ENCODE measurements around the gene ACOX3.
"Not testable (repeated sequence)": the region's sequence is repeated elsewhere in the genome, so short reads cannot be mapped to it uniquely, and the experiment has no call there.

The ACOX3 gene

DNA sequence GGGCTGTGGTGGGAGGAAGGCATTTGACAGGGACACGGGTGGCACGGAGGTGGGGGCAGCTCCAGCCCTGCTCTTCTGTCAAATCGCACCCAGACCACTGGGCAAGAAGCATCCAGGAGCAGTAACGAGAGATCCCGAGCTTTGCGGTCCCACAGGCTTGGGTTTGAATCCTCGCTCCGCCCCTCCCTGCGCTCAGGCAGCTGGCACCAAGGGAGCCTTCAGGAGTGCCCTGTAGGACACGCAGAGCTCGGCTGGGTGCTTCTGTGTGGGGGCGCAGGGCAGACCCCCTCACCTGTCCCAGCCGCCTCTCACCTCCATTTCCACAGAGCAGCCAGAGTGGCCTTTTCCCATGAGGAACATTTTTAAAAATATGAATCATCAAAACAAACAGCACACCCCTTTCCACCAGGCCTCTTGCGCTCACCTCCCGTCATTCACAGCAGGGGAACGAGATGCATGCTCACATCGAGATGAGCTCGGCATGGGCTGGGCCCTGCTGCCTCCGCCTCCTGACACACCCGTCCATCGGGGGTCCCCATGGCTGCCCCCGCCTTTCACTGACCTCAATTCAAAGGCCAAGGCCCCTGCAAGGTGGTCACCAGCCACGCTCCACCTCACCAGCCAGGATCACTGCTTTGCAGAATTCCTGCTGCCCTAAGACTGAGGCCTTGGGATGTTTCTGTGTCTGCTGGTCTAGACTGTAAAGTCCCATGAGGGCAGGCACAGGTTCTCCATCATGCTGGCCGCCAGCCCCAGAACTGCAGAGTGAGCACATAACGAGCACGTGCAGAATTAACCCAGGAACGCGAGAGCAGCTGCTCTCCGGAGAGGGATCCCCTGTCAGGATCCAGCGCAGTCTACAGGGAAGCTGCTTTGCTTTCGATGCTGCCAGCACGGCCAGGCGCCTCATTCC lies 52.7 kb downstream of the ACOX3 start:
- DNase-seq (ENCODE audit: low read depth in 2 of 2) = no peak

DNA sequence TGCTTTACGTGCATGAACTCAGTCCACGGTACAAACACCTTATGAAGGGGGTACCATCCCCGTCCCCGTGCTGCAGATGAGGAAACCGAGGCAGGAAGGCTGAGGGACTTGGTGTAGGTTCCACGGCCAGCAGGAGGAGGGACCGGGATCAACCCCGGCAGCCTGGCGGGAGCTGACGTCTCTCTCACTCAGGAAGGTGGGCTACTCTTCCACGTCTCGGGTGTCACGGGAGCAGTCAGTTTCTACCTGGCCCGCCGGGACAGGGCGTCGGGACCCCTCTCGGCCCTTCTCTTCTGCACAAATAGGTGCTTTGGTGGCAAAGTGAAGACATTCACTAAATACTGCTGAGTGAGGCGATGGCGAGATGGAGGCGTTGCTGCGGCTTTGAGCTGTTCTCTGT lies 53.3 kb downstream of the ACOX3 start:
- DNase-seq (ENCODE audit: low read depth in 2 of 2) = no peak

DNA sequence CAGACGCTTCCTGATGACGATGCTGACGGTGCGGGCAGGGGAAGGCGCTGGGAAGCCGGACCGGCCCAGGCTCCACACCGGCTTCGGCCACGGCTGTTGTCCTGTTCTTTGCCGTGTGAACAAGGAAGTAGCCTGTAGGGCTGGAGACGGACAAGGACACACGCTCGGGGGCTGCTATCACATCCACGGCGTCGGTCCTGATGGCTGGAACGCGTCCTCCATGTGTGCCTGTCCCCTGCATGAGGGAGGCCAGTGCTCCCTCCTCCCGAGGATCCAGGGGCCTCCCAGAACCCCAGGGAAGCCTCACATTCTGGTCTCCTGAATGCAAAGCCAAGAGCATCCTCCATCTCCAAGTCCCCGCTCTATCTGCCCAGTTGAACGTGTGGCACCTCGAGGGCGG lies 53.8 kb downstream of the ACOX3 start:
- DNase-seq (ENCODE audit: low read depth in 2 of 2) = no peak

DNA sequence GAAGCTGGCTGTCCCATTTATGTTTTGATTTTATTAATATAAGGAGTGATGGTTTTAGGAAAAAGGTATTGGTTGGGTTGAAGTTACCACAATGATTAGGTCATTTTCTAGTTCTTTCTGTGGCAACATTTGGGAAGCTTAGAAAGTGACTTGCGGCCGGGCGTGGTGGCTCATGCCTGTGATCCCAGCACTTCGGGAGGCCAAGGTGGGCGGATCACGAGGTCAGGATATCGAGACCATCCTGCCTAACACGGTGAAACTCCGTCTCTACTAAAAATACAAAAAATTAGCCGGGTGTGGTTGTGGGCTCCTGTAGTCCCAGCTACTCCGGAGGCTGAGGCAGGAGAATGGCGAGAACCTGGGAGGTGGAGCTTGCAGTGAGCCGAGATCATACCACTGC lies 54.4 kb downstream of the ACOX3 start:
- DNase-seq (ENCODE audit: low read depth in 2 of 2) = not testable (repeated sequence)

DNA sequence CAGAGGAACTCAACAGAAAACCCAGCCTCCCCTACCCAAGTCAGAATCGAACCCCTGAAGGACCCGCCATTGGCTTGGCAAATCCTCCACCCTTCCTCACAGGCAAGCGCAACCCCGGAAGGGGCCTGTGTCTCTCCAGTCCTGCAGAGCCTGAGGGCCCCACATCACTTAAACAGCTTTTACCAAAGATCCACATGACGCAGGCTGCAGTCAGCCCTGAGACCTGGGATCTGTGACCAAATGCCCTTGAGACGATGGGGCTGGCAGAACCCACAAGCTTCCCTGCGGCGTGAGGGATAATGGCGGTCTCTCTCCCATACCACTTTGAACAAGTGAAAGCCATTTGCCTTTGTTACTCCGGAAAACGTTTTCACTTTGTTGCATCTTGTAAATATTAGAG lies 54.9 kb downstream of the ACOX3 start:
- no peak for DNase-seq (ENCODE audit: low read depth in 2 of 2)

DNA sequence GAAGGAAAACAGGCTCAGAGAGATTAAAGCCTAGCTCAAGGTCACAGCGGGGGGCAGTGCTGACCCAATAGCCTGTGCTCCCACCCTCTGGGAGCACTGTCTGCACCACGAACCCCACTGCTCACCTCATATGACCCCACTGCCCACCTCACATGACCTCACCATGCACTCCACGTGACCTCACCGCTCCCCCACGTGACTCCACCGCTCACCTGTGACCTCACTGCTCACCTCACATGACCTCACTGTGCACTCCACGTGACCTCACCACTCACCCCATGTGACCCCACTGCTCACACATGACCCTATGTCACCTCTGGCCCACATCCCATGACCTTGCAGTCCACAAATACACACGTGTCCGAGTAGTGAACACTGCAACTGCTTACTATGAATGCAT lies 55.4 kb downstream of the ACOX3 start:
- no peak for DNase-seq (ENCODE audit: low read depth in 2 of 2)

DNA sequence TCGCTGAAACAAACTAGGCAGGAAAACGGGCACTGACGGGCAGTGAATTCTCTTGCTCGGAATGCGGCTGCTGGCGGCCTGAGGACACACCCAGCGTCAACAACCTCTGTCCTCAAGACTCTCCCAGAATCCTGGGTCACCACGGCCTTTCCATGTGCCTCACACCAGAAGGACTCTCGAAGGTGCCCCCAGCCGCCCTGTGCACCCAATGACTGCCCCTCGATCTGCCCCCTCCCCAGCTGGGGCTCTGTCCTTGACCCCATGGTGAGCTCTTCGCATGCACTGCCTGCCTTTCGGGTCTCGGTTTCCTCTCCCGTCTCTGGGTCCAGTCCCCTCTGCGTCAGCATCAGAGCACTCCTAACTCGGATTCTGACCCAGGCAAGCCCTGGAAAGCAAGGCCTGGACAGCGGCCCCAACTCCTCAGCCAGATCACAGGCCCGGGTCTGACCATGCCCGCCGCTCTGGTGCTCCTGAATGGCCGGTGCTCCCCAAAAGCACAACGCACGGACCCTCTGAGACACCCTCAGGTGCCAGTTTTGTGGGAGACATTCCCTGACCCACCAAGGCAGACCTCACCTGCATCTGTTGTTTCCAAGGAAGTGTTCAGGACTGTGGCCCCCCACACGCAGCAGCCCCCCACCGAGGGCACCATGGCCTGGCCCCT lies 56.0 kb downstream of the ACOX3 start:
- no peak for DNase-seq (ENCODE audit: low read depth in 2 of 2)

DNA sequence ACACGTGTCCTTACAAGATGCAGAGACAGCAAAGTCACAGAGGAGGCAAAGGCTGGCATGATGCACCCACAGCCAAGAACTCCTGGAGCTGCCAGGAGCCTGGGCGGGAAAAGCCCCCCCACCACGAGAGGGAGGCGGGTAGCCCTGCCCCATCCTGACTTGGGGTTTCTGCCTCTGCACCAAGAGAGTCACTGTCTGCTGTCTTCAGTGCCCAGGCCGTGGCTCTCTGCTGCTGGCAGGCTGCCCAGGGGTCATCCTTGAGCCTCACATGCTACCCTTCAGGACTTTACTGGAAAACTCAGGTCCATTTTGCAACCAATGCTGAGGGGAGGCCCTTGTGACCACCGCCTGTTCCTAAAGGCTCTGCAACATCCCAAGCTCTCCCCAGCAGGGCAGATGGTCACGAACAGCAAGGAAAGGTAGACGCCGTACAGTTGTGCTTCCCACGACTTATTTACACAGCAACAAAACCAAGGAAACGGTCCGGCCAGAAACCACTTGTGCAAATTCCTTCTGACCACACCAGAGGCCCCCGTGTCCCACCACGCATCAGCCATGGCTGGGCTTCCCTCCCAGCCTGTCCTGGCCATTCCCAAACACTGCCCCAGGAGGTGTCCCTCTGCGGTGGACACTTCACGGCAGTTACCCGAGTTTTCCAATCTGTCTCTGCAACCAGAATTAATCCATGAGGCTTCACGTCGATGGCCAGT lies 56.9 kb downstream of the ACOX3 start:
- DNase-seq (ENCODE audit: low read depth in 2 of 2) = no peak

DNA sequence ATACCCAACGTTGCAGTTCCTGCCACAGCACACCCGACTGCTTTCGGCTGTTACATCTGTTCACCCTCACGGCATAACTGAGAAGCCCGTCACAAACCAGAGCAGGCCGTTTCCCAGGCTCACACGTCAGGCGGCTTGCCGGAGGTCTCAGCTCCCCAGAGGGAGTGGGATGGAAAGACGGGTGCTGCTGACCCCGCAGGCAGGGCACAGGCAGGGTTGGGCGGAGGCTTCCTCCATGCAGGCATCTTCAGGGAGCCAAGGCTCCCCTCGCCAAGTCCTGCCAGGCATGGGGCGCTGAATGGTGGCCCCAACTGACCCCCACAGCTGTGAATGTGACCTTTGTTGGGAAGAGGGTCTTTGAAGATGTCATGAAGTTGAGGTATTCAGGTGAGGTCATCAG lies 57.5 kb downstream of the ACOX3 start:
- DNase-seq (ENCODE audit: low read depth in 2 of 2) = no peak

DNA sequence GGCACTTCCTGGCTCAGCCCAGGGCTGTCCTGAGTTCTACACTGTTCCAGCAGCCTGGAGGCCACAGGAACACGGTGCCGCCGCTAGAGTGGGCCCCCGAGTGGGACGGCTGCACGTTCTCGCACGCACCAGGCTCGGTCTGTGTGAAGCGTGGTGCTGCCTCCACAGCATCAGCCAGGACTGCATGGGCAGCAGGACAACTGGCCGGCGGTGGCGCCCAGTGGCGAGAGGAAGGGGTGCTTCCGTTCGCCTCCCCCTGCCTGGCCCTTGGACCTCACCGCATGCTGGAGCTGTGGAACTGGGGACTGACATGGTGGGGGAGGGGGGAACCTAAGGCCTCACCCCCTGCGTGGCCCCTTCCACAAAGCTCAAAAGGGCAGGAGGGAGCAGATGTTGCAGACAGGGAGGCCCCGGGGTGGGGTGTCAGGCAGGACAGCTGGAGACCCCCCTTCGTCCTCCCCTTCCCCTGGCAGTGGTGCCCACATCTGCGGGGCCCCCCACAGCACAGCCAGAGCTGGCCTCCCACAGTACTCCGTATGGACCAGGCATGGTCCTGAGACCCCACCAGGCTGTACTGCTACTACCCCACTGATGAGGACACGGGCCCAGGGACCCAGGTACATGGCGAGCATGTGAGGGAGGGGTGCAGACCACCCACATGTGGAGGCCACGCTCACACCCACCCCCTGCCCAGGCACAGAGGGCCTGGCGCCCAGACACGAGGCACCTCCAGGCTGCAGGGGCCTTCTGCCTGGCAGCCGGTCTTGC lies 58.5 kb downstream of the ACOX3 start:
- no peak for DNase-seq (ENCODE audit: low read depth in 2 of 2)

DNA sequence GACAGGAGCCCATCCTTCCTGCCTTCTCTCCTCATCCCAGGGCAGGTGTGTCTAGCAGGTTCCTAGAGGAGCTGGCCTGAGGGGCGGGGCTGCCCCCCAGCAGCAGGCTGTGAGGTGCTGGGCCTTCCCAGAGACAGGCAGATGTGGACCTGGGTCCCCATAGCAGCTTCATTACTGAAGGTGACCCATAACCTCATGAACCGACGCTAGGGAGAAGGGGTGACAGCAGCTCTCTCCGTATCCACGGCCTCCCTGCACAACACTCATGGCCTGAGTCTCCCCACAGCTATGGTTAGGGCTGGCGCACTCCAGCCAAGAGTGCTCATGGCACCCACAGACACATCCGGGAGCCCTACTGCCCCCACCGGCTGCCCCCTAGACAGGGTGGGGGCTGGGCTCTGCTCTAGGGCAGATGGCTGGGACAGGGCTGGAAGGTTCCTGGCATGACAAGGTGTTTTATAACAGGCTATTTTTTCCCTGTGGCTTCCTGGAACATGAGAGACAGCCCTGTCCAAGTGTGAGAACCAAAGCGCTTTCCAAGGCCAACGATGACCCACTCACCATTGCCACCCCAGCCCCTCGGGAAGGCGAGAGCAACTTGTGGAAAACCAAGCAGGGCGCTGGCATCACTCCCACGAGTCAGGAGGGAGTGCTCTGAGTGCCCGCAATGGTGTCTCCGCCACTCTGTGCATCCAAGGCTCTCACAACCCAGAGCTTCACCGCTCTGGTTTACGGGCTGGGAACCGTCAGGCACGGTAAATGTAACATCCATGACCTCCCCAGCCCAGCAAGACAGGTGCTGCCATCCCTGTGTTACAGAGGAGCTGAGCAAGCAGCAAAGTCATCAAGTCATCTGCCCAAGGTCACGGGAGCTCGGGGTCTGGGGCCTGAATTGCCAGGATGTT lies 59.8 kb downstream of the ACOX3 start:
- DNase-seq (ENCODE audit: low read depth in 2 of 2) = no peak

DNA sequence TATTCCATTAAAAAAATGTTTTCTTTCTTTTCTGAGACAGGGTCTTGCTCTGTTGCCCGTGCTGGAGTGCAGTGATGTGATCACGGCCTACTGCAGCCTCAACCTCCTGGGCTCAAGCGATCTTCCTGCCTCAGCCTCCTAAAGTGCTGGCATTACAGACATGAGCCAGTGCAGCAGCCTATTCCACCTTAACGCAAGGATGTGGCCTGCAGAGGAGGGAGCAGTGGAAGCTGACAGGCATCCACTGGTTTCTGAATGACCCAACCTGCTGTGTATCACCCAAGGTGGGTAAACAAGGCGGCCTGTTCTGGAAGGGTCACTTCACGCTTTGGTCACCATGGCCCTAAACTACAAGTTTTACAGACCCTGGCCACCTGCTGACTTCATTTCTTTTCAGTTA lies 60.8 kb downstream of the ACOX3 start:
- no peak for DNase-seq (ENCODE audit: low read depth in 2 of 2)

DNA sequence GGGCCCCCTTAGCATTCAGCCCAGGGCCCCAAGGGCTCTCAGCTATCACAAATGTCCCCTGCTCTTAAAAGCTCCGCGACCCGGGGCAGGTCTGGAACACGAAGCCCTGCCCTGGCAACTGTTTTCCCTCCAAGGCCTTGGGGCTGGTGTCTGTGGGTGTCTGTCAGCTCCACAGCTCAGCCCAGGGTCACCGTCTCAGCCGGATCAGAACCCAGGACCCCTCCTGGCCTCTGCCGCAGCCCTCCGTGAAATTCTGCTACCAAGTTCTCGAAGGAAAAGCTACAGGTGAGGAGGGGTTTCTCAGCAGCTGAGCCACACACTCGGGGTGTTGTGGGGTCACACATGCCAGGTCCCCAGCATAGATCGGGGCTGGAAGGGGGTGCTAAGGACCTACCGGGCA lies 61.2 kb downstream of the ACOX3 start:
- DNase-seq (ENCODE audit: low read depth in 2 of 2) = no peak

DNA sequence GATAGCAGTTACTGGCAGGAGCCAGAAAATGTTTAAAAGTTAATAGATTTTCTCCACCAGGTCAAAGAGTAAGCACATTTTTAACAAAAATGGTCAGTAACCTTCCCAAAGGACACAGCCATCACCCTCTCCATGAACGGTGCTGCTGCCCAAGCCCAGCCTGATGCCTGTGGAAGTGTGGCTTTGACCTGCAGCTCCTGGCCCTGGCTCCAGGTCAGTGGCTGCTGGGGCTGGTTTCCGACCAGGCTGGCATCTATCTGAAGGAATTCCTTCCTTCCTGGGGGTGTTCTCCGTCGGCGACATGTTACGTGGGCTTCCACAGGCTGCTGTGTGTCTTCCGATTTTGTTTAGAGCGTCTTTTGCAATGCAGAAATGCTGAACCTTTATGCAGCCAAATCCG lies 61.7 kb downstream of the ACOX3 start:
- no peak for DNase-seq (ENCODE audit: low read depth in 2 of 2)

DNA sequence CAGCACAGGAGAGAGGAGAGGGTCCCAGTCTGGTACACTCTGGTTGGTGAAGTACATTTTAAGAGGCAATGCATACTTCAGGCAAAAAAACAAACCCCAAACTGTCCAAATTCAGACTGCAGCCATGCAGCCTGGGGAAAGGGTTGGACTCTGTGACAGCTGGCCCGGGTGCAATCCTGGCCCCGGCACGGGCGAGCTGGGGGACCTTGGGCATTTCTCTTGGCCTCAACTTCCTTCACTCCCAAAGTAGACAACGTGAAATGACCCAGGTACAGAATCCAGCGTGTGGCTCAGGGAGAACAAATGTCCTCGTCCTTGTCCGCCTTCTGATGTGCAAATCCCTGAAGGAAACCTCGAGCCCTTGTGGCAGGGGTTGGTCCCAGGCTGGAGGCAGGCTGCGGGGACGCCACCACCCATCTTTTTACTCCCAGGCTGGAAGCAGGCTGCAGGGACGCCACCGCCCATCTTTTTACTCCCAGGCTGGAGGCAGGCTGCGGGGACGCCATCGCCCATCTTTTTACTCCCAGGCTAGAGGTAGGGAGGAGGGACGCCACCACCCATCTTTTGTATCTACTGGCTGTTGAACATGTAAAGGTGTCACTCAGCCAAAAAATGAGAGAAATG lies 62.3 kb downstream of the ACOX3 start:
- no peak for DNase-seq (ENCODE audit: low read depth in 2 of 2)

DNA sequence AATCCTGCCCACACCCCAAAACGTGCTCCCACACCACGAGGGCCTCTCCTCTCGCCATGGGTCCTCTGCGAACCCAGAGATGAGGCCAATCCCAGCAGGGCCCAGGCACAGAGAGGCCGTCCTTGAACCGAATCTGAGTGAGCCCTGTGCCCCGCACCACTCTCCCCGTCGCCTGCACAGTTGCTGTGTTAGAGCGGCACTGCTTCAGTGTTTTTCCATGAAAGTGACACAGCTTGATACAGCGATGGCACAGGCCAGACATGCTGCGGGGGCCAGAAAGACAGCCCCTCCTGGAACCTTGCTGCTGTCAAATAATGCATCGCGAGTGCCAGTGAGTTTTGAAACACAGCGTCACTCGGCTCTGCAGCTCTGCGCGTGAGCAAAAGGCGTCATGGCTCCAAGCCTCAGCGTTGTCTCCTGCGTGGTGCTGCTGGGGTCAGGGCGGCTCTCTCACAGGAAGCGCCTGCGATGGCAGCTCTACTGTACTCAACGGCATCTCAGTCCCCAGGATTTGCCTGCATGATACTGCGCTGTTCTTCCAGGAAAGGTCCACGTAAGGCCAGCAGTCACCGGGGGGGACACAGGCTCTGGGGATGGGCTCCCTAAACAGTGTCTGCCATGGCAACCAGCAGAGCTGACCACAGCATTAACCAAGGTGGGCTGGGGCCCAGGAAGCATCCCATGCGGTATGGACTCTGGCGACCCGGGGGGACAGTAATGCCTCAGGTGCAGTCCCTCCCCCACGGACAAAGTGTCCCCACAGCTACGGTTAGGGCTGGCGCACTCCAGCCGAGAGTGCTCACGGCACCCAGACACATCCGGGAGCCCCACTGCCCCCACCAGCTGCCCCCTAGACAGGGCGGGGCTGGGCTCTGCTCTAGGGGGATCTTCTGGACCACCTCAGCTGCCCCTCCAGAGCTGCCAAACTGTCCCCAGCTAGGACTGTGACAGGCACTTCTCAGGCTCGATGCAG lies 63.1 kb downstream of the ACOX3 start:
- DNase-seq (ENCODE audit: low read depth in 2 of 2) = no peak

DNA sequence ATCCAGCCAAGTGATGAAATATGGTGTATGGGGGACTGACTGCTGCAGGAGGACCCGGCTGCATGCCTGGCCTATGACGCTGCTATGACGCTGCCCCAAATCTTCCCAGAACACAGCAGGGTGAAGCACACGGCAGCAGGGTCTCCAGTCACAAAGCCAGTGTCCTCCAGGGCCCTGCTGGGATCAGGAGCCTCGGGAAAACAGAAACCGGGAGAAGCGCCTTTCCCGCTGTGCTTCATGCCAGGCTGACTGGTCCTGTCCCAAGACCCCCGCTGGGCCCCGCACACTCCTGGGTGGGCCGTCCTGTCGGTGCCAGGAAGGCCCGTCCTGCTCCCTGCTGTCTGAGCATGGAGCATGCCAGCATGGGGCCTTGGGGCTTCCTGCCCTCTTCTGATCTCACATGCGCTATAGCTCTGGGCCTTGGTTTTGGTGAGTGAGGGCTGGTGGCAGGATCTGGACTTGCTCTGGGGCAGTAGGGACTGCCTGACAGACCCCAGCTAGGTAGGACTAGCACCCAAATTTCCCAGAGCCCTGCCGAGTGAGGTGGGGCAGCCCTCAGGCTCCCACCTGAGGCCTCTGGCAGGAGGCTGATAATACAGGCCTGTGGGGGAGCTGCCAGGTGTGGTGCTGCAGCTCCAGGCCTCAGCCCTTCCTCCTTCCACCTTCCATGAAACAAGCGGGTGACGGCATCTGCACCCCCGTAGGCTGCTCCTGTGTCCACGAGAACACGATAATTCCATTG lies 64.0 kb downstream of the ACOX3 start:
- no peak for DNase-seq (ENCODE audit: low read depth in 2 of 2)

DNA sequence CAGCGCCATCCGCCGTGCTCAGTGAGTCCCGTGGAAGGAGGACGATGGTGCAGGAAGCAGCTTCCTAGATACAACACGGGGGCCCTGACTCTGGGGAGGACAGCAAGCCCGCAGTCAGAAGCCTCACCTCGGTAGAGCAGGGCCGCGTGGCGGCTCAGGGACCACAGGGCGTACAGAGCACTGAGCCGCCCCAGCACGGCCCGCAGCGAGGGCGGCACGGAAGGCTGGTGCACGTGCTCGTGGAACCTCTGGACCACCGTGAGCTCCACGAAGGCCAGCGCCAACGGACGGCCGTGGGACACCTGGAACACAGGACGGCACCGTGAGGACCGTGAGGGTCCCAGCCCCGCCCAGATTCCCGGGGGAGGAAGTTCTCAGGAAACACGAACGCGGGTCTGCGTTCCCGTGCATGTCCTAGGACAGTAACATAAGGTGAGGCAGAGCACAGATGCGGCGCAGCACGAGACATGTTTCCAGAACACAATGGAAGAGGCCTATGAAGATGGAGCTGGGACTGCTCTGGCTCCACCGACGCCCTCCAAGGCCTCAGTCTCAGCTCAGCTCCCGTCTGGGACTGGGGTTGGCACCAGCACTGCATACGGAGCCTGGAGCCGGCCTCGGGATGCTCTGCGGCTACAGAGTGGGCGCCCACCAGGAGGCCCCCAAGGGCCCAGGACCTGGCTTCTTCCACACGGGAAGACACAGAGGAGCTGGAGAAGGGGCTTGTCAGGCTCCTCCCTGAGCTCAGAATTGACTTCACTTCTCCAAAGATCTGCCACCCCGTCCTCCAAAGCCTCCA lies 65.5 kb downstream of the ACOX3 start:
- no peak for DNase-seq (ENCODE audit: low read depth in 2 of 2)
